KBM-7 (cell line): ENCODE results near the gene KNCN.

Experiments used
- DNase-seq: peaks from one replicate; pipeline ENCODE4 v3.0.0-alpha.2; 2015
- in situ Hi-C: fragments of 300-500 bp; cut with MboI; formaldehyde crosslinking; loops from 2 replicates; pipeline ENCODE4 v1.14.3; 2020; ENCODE audit warnings: low sequenced_read_pairs, low pct_unique_long_range_greater_than_20kb, mixed read lengths

KNCN gene

DNA sequence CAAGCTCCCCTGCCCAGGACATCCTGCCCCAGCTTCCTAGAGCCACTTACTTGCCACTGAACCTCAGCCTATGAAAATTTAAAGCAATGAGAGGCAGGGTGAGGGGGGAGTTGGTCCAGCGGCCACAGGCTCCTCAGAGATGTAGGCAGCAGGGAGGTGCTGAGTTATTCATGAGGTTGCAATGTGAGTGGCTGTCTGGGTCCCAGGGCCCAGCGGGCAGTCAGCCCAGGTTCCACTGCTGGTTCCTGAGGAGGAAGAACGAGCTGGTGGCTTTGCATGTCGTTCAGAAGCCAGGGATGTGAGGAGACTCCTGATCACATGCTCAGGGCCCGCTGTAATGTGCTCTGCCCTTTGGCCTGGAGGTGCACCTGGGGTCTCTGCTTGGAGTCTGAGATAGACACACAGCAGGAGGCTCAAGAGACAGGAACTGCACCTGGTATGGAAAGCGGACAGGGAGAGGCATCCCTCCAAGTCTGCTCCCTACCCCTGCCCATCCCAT is at the start of gene KNCN:
Gene KNCN (minus strand): TSS at position 51 of the 499 bp plus-strand sequence. CDS start 432 bp downstream, outside the sequence.
- in situ Hi-C loops = loop anchor here (25.0 kb wide), 1 partner anchor 161 kb away; the partner anchor contains the start of gene EFCAB14
- no peak for DNase-seq

DNA sequence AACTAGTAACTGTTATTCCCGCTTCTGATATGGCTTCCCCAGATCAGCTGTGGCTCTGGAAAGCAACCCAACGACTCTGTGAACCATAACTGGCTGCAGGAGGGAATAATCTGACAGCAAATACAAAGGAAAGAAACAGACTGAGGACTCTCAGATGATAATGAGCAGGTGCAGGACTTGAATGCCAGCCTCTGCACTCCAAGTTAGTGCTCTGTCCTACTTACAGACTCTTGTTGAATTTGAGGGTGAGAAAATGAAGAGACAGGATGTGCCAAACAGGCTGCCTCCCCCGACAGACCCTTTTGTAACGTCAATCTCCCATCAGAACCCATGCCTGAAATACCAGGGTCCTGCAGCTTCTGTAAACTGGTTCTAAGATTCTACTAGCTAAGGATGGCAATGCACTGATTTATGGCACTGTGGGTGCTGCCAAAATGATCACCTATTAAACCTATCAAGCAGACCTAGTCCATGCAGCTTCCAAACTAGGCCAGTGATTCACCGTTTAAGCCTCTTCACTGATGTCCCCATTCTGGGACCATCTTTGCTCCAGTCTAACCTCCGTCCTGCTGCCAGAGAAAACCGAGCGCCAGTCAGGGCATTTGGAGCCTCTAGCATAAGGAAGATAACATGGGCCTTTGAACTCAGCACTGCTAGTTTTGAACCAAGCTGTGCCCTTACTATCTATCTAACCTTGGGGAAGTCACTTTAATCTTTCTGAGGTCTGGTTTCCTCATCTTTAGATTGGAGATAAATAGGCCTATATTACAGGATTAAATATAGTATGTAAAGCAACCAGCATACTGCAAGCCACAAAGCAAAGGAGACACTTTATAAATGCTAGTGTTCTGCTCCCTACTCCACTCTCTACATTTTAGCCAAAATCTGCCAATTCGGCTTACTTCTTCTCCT is 47.9 kb upstream of the KNCN start:
- in situ Hi-C loops = no loop called here
- DNase-seq = no peak

DNA sequence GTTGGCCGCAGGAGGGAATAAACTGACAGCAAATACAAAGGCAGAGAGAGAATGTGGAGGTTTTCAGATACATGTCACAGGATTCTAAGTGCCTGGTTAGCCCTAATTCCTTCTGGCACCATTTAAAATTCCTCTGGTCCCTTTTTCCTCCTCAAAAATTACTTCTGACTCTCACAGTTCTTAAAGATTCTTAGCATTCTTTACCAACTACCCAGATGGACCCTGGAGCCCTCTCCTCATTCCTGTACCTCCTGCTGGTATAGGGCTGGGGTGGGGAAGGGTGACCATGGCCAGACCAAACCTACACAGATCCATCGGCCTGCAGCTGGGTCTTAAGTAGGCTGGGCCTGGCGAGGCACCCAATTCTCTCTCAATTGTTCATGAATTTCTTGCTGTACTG is 45.4 kb upstream of the KNCN start:
- in situ Hi-C loops = no loop called here
- DNase-seq = no peak

DNA sequence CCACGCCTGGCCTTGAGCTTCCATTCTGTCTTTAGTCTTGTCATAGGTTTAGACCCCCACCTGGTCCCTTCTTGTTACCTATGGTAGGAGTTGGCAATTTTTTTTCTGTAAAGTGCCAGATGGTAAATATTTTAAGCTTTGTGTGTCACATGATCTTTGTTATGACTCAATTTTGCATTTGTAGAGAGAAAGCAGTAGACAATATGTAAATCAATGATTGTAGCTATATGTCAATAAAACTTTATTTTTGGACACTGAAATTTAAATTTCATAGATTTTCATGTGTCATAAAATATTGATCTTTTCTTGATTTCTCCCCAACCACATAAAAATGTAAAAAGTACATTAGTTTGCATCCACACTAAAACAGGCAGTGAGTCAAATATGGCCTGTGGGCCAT is 44.6 kb upstream of the KNCN start:
- DNase-seq = no peak
- in situ Hi-C loops = no loop called here

DNA sequence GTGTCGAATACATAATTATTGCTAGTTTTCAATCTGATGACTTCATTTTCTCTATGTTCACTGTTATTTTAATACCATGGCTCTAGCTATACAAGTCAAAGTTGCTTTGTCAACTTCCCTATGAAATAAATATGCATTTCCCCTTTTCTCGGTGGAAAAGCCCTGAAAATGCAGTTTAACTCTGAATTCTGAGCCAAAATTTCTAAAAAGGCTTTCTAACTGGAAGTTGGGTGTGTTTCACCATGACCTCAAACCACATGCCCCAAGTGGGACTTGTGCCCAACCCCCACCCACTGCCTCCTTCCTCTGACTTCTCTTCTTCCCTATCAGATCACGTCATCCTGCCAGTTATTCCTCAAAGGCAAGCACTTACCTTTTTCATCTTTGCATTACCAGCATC is 43.7 kb upstream of the KNCN start:
- DNase-seq = peak; percentile 88
- in situ Hi-C loops = no loop called here

DNA sequence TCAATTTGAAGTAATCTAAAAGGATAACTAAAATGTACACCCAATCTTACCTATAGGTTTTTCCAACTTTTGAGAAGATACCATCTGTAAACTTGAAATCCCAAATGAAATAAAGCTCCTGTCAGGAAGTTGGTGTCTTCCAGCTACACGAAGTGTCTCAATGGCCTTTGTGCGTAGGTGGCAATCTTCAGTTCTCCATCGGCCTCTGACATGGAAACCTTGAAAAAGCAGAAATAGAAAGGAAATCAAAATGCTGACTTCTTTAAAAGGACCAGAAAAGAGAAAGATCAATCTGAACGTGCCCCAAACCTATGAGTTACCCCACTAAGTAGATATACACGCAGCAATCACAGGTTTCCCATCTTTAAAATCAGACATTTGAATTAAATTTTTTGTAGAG is 42.6 kb upstream of the KNCN start:
- no peak for DNase-seq
- in situ Hi-C loops = no loop called here

DNA sequence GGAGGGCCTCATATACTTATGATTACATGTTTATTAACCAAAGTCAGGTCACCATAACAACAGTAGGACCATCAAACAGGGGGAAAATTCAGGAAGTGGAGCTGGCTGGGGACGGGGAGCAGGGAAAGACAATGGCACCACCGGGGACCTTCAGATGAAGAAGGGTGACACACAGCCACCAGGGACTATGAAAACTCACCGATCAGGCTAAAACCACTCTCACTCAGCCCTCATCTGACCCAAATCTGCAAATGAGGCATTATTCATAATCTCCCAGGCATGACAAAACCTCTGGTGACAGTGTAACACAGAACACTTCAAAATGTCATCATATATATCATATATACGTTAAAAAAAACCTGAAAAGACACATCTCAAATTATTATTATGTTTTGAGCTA is 41.4 kb upstream of the KNCN start:
- in situ Hi-C loops = no loop called here
- no peak for DNase-seq

DNA sequence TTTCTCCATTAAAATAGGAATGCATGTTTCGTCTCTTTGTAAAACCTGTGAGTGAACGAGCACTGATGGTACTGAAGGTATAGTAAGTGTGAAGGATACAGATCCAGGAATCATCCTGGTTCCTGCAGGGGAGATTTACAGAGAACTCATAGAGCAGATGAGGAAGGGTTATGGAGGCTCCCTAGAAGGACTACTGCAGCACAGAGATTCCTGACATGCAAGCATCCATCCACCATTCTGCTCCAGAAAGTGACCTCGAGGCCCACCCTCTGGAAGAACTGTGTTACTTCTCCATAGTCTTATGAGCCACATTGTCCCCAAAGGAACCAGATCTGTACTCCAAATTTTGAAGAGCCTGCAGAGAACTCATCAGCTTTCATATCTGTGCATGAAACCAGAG is 38.1 kb upstream of the KNCN start:
- in situ Hi-C loops = no loop called here
- no peak for DNase-seq

DNA sequence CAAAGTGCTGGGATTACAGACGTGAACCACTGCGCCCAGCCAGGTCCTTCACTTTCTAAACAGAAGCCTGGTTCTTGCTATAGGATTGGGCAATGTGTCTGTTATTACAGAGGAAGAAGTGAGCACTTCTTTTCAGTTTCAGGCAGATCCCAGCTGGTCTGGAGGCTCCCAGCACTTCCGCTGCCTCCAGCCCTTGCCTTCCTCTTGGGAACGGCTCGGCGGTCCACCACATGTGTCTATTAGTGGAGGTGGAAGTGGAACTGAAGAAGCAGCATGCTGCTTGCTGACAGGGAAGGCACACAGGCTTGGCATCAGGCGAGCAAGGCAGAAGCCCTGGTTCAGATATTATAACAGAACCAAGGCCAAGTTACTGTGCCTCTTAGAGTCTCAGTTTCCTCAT is 35.6 kb upstream of the KNCN start:
- no peak for DNase-seq
- in situ Hi-C loops = no loop called here

DNA sequence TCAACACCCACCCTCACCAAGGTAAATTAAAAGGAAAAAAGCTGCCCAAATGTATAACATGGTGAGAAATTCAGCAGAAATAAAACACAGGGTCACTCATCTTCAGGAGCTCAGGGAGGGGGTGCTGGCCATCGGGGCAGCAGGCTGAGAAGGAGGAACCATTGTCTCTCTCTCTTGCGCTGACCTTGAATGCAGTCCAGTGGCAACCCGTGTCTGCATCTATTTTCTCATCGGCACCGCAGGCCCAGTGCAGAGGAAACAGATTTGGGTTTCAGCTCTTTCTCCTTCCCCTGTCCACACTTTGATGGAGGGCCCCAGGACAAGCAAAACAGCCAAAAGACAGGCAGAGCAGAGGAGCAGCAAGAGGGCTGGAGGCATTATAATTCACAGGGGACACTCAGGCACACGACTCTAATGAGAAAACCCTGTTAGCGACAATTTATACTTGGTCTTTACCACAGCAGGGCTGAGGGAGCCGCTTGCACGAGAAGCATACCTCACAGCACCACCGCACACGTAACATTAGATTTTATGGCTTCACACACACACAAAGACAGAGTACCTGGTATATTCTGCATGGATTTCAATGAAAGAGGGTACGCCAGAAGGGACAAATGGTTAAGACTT is 34.0 kb upstream of the KNCN start:
- in situ Hi-C loops = no loop called here
- no peak for DNase-seq

DNA sequence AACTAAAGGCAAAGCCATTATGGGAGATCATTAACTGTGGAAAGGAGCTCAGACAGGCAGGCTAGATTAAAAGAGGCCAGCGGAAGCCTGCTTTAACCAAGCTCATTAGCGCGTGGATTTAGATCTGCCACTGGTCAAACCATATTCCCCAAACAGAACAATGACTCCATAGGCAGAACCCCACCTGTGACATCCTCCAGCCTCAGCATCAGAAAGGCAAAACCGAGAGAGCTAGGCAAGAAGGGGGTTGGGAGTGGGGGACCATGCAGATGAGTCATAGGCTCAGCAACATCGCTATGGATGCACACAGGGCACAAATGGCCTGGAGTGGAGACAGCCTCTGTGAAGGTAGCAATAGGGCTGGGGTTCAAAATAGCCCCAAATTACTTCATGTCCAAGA is 32.0 kb upstream of the KNCN start:
- in situ Hi-C loops = no loop called here
- DNase-seq = no peak

DNA sequence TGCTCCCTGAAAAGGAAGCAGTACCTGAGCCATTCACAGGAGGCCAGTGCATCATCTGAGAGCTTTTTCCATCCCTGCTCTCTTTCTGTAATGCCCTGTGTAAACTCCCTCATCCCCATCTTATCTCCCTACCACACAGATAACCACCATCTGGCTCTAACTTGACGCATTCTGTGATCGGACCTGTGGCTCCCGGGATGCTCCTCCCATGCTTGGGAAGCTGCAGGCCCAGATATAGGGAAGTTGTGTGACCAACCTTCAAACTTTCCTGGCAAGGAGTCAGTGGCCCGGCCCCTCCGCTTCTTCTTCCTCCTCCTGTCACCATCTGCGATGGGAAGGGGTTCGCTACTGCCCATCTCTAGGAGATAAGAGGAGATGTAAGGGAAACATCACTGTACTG is 31.5 kb upstream of the KNCN start:
- in situ Hi-C loops = no loop called here
- DNase-seq = peak; percentile 41

DNA sequence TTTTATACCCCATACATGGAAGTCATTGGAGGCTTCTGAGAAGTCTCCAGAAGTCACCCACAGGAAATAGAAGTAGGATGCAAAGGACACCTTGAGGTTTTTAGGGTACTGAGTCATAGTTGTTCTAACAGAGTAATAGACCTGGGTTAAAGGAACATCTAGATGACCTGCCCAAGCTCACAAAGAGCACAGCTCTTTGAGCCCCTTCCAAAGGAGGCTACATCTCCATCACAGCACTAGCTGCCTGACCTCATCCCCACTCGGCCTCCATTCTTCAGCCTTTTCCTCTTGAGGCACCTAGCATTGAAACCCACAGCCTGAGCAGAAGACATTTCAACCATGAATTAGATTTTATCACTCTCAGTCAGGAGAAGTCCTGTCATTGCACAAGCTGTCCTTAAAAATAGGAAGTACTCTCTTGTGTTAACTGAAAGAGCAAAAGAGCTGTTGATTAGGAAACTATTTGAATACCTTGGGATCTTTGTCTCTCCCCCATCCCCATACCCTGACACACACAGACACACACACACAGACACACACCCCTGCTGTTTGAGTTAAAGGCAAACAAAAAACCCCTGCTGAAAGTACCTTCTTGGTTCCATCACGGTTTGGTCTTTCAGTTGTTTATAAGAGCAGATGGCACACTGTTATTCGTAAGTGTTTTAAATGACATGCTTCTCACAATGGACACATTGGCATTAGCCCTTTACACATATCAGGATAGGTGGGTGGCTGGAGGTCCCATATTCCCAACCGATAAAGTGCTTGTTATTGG is 30.4 kb upstream of the KNCN start:
- DNase-seq = peak; percentile 88
- in situ Hi-C loops = no loop called here

DNA sequence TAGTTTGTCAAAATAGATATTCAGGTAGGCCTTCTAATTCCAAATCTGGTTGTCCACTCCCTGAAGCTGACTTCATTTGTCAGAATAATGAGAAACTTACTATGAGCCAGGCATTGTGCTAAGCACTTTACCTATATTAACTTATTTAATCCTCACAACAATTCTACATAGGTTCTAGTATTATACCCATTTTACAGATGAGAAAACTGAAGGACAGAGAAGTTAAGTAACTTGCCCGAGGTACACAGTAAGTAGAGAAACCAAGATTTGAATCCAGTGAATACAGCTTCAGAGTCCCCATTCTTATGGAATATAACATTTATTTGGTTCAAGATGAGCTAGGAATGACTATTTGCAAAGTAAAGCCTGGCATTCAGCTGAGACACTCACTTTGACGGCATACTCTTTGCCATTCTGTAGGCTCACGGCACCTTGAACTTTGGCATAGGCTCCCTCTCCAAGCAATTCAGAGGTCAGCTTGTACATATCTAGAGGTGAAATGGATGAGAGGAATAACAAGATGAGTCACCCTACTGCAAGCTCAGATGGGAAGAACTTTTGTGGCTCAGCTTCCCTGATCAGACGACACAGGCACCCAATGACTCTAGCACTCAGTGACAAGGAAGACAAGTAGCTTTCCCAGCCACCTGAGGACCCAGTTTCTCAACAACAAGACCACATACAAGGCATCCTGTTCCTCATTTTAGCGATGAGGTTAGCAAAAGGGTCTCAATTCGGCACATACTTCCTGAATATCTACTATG is 28.9 kb upstream of the KNCN start:
- peak; percentile 80 for DNase-seq
- in situ Hi-C loops = no loop called here

DNA sequence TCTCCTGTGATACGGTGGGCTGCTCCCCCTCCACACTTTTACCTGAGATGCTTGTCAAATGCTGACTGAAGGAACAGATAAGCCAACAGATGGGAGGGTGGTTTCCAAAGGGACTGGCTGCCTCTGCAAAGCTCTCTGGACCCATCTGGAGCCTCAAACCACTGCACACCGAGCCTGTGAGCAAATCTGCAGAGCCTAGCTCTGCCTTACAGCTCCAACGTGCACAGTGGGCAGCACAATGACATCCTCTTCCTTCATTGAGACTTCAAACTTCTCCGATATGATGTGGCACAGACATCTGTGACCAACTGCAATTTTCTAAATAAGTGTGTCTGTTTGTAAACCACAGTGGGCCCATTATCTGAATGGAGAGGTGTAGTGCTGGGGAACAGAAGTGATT is 26.2 kb upstream of the KNCN start:
- in situ Hi-C loops = no loop called here
- no peak for DNase-seq

DNA sequence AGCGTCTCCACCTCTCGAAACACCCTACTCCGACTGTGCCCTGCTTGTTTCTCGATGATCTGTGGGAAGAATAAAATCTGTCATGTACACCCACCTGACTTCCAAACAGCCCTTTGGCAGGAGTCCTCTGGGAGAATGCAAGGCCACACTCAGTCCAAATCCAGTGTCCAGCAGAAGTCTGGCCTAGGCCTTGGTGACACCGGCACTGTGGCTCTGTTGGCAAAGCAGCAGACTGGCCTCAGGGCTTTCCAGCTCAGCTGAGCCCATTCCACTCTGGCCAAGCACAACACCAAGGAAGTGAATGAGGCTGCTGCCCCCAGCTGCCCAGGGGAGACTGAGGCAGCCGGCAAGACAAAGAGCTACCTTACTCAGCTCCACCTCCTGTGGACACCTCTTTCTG is 25.1 kb upstream of the KNCN start:
- in situ Hi-C loops = no loop called here
- DNase-seq = no peak

DNA sequence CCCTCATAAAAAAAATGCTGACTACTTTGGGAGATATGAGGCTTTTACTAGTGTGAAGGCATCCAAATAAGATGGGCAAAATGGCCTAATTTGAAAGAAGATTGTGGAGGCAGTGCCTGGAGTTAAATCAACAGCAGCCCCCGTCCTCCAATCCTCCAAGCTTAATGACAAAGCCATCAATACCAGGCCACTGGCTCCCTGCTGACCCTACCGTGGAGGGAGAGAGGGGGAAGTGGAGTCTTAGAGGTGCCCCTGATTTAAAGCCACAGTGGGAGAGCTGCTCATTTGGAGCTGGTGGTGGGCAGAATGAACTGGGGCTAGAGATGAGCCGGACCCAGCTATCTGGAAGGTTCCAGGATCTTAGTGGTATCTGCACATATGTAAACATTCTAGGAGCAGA is 24.3 kb upstream of the KNCN start:
- no peak for DNase-seq
- in situ Hi-C loops = no loop called here

DNA sequence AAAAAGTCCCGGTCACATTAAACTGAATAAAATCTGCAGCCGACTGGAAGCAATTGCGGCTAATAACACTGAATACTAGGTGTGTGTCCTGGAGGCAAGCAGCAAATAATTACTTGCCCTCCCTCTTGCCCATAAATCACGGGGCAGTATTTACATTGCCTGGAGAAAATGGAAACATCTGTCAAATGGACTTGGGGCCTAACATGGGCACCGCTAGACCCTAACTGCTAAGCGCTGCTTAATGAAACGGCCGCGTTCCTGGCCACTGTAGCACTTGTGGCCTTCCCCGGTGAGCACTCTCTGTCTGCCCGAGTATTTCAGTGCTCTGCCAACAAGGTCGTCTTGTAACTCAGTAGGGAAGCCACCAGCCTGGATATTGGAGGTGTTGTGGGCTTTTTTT is 23.9 kb upstream of the KNCN start:
- in situ Hi-C loops = no loop called here
- no peak for DNase-seq

DNA sequence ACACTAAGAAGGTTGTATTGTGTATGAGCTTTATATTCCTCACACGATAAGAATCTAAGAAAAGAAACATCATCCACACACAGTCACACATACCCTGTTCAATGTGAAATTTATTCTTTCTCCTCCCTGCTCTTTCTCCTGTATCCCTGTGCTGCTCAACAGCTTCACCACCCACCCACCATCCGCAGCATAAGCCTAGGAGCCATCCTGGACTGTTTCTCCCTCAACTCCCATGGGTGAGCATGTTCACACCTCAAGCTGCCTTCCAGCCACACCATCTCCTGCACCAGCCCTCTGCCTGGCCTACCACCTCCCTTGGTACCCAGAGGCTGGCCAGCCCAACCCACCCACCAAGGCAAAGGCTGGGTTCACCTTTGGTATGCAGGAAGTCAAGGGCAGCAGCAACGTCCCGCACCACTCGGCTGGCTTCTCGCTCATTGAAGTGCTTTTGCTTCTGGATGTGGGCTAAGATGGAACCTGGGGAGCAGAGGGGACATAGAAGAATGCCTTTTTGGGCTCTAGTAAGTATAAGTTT is 20.3 kb upstream of the KNCN start:
- DNase-seq = no peak
- in situ Hi-C loops = loop anchor here (25.0 kb wide), 1 partner anchor 141 kb away; the partner anchor contains the start of gene EFCAB14
